Measurements from ENCODE around the gene GRID1.

GRID1 gene

GRCh38 chr10:86264481-86265231 lies 101.9 kb downstream of the GRID1 start:
- no peak for DNase-seq

GRCh38 chr10:86263907-86264306 lies 102.7 kb downstream of the GRID1 start:
- no peak for DNase-seq

- no peak for DNase-seq
Measured at GRCh38 chr10:86263209-86263608, 103.4 kb downstream of the GRID1 start.

- no peak for DNase-seq
Measured at GRCh38 chr10:86262688-86263181, 103.9 kb downstream of the GRID1 start.

- DNase-seq: no peak
Measured at GRCh38 chr10:86261941-86262687, 104.5 kb downstream of the GRID1 start.

- no peak for DNase-seq
Measured at GRCh38 chr10:86261470-86261869, 105.1 kb downstream of the GRID1 start.

GRCh38 chr10:86260564-86260963 lies 106.0 kb downstream of the GRID1 start:
- DNase-seq: no peak

GRCh38 chr10:86259901-86260562 lies 106.6 kb downstream of the GRID1 start:
- no peak for DNase-seq

- no peak for DNase-seq
Measured at GRCh38 chr10:86258941-86259340, 107.7 kb downstream of the GRID1 start.

GRCh38 chr10:86258499-86258898 lies 108.1 kb downstream of the GRID1 start:
- DNase-seq: no peak

- DNase-seq: no peak
Measured at GRCh38 chr10:86257683-86258082, 108.9 kb downstream of the GRID1 start.

GRCh38 chr10:86256690-86257315 lies 109.8 kb downstream of the GRID1 start:
- no peak for DNase-seq

GRCh38 chr10:86255405-86256251 lies 111.0 kb downstream of the GRID1 start:
- DNase-seq: no peak

GRCh38 chr10:86254526-86255174 lies 111.9 kb downstream of the GRID1 start:
- no peak for DNase-seq

- DNase-seq: no peak
Measured at GRCh38 chr10:86254081-86254480, 112.5 kb downstream of the GRID1 start.

- DNase-seq: no peak
Measured at GRCh38 chr10:86253091-86254072, 113.2 kb downstream of the GRID1 start.

- DNase-seq: no peak
Measured at GRCh38 chr10:86252556-86252955, 114.0 kb downstream of the GRID1 start.

- DNase-seq: no peak
Measured at GRCh38 chr10:86252079-86252478, 114.5 kb downstream of the GRID1 start.

GRCh38 chr10:86251426-86251825 lies 115.2 kb downstream of the GRID1 start:
- DNase-seq: no peak

GRCh38 chr10:86250399-86250798 lies 116.2 kb downstream of the GRID1 start:
- DNase-seq: no peak
